Measurements from ENCODE around the gene SLC24A4. TPM values are rescaled to one million over a fixed set of nuclear protein-coding genes. Genes with fewer than 3 reads are reported as not detected.

The SLC24A4 gene
- total RNA-seq, 6 donors from 2014 or later = 0.49 to 5.7 (median 2.0) TPM

- H3K4me1 ChIP-seq = no peaks in the 10 kb centered on the region
- no peak overlapping the region for H3K4me3 ChIP-seq
- H3K27me3 ChIP-seq = no peaks in the 10 kb centered on the region
- H3K27ac ChIP-seq = no peak overlapping the region
- no peaks in the 10 kb centered on the region for H3K36me3 ChIP-seq
- WGBS, 2 donors = 83 to 92% methylated on average over 3 to 6 of the region's 6 CpGs
- no peaks in the 10 kb centered on the region for H3K9me3 ChIP-seq
- ATAC-seq (ENCODE audit: low FRiP score in 2 of 2) (no peak), DNase-seq (no peak)
- no peak for TF ChIP-seq POLR2A (IDR thresholded peaks at IDR 0.05)
- TF ChIP-seq POLR2AphosphoS5 (IDR thresholded peaks at IDR 0.05) = no peak
- no peak for TF ChIP-seq CTCF (IDR thresholded peaks at IDR 0.05)
- no peak for TF ChIP-seq EP300 (IDR thresholded peaks at IDR 0.05)
Observed at GRCh38 chr14:92336363-92336762, 13.4 kb downstream of the SLC24A4 start.

GRCh38 chr14:92339426-92339825 lies 16.5 kb downstream of the SLC24A4 start:
- Histone ChIP-seq H3K9me3 (no peaks in the 10 kb centered on the region), H3K27me3 (no peaks in the 10 kb centered on the region), H3K27ac (no peak overlapping the region), H3K36me3 (no peaks in the 10 kb centered on the region), H3K4me1 (no peaks in the 10 kb centered on the region), H3K4me3 (no peak overlapping the region)
- TF ChIP-seq POLR2A (IDR thresholded peaks at IDR 0.05) (no peak), POLR2AphosphoS5 (IDR thresholded peaks at IDR 0.05) (no peak), EP300 (IDR thresholded peaks at IDR 0.05) (no peak), CTCF (IDR thresholded peaks at IDR 0.05) (no peak)
- WGBS, 2 donors = 88 to 90% methylated on average over 12 of the region's 12 CpGs
- DNase-seq (no peak), ATAC-seq (ENCODE audit: low FRiP score in 2 of 2) (no peak)

- ATAC-seq (ENCODE audit: low FRiP score in 2 of 2) (no peak), DNase-seq (no peak)
- Histone ChIP-seq H3K36me3 (no peaks in the 10 kb centered on the region), H3K27ac (no peak overlapping the region), H3K27me3 (no peaks in the 10 kb centered on the region), H3K9me3 (no peaks in the 10 kb centered on the region), H3K4me1 (no peaks in the 10 kb centered on the region), H3K4me3 (no peak overlapping the region)
- 79 to 82% methylated on average over 5 of the region's 5 CpGs for WGBS, 2 donors
- TF ChIP-seq POLR2A (IDR thresholded peaks at IDR 0.05) = no peak
Observed at GRCh38 chr14:92340071-92340470, 17.1 kb downstream of the SLC24A4 start.

GRCh38 chr14:92340931-92341330 lies 18.0 kb downstream of the SLC24A4 start:
- no peaks in the 10 kb centered on the region for H3K4me1 ChIP-seq
- H3K36me3 ChIP-seq = no peaks in the 10 kb centered on the region
- ATAC-seq (ENCODE audit: low FRiP score in 2 of 2) (no peak), DNase-seq (no peak)
- TF ChIP-seq EP300 (IDR thresholded peaks at IDR 0.05) (no peak), CTCF (IDR thresholded peaks at IDR 0.05) (no peak), POLR2A (IDR thresholded peaks at IDR 0.05) (no peak), POLR2AphosphoS5 (IDR thresholded peaks at IDR 0.05) (no peak)
- no peaks in the 10 kb centered on the region for H3K27me3 ChIP-seq
- no peak overlapping the region for H3K27ac ChIP-seq
- no peaks in the 10 kb centered on the region for H3K9me3 ChIP-seq
- H3K4me3 ChIP-seq = no peak overlapping the region
- 56 to 69% methylated on average over 6 to 7 of the region's 7 CpGs for WGBS, 2 donors

- no peak overlapping the region for H3K27ac ChIP-seq
- H3K27me3 ChIP-seq = no peaks in the 10 kb centered on the region
- 73 to 77% methylated on average over 6 of the region's 6 CpGs for WGBS, 2 donors
- TF ChIP-seq CTCF (IDR thresholded peaks at IDR 0.05) = no peak
- no peak for TF ChIP-seq POLR2A (IDR thresholded peaks at IDR 0.05)
- TF ChIP-seq POLR2AphosphoS5 (IDR thresholded peaks at IDR 0.05) = no peak
- TF ChIP-seq EP300 (IDR thresholded peaks at IDR 0.05) = no peak
- DNase-seq (no peak), ATAC-seq (ENCODE audit: low FRiP score in 2 of 2) (no peak)
- H3K36me3 ChIP-seq = no peaks in the 10 kb centered on the region
- no peaks in the 10 kb centered on the region for H3K9me3 ChIP-seq
- H3K4me3 ChIP-seq = no peak overlapping the region
- no peaks in the 10 kb centered on the region for H3K4me1 ChIP-seq
Observed at GRCh38 chr14:92341791-92342190, 18.8 kb downstream of the SLC24A4 start.

Data from upper lobe of left lung (tissue), 6 donors.